H1 (cell line): ENCODE results near the gene MEP1A. TPM values are rescaled to one million over a fixed set of nuclear protein-coding genes. Genes with fewer than 3 reads are reported as not detected.
"Not testable (repeated sequence)": the region's sequence is repeated elsewhere in the genome, so short reads cannot be mapped to it uniquely, and the experiment has no call there.

Experiments
- CTCF ChIA-PET: fragments of 300-600 bp; sonication (Branson Sonifier 250); formaldehyde crosslinking; loops from one replicate; lab custom pipeline; 2021; ENCODE audit not compliant: partially characterized antibody; lab: Charles Lee
- POLR2A ChIA-PET: fragments of 300-600 bp; sonication (Branson Sonifier 250); formaldehyde crosslinking; loops from one replicate; lab custom pipeline; 2021; ENCODE audit warnings: inconsistent platforms; ENCODE audit not compliant: partially characterized antibody; lab: Charles Lee
- DNase-seq, 2 experiments: peaks; one replicate each; pipeline versions ENCODE4 v3.0.0 to v3.0.0-alpha.2; 2010 to 2022; ENCODE audit warnings: low spot score in 2 of 2, low read depth in 1 of 2, mixed read lengths in 1 of 2
- FAIRE-seq: peaks from 2 replicates; lab custom pipeline; 2011; peaks lifted over from hg19 to GRCh38; lab: Jason Lieb, UNC
- H2AFZ ChIP-seq: 2 replicates; pipeline ENCODE4 v1.8.1; 2012; ENCODE audit warnings: low read length, inconsistent platforms
- H2AK5ac ChIP-seq: 2 replicates; pipeline ENCODE4 v1.6.1; 2013; ENCODE audit warnings: low read depth, low read length
- H2BK120ac ChIP-seq: replicated peaks from 2 replicates; pipeline ENCODE3; 2013; ENCODE audit warnings: low read depth, low read length, inconsistent platforms
- H2BK12ac ChIP-seq: 2 replicates; pipeline ENCODE4 v1.6.1; 2013; ENCODE audit warnings: low read depth, low read length
- H2BK15ac ChIP-seq: 2 replicates; pipeline ENCODE4 v1.6.1; 2013; ENCODE audit warnings: low read length
- H2BK20ac ChIP-seq: 2 replicates; pipeline ENCODE4 v1.6.1; 2013; ENCODE audit warnings: low read length
- H2BK5ac ChIP-seq: 2 replicates; pipeline ENCODE4 v1.6.1; 2013; ENCODE audit warnings: low read depth, low read length
- H3K14ac ChIP-seq: 2 replicates; pipeline ENCODE4 v1.6.1; 2013; ENCODE audit warnings: inconsistent platforms; ENCODE audit not compliant: insufficient read length
- H3K18ac ChIP-seq: 2 replicates; pipeline ENCODE4 v1.6.1; 2013; ENCODE audit warnings: low read length; ENCODE audit errors: extremely low read depth
- H3K23ac ChIP-seq: 2 replicates; pipeline ENCODE4 v1.6.1; 2013; ENCODE audit warnings: inconsistent platforms; ENCODE audit not compliant: insufficient read length
- H3K23me2 ChIP-seq: 2 replicates; pipeline ENCODE4 v1.6.1; 2013; ENCODE audit warnings: low read depth, low read length
- H3K27ac ChIP-seq: 2 replicates; pipeline ENCODE4 v1.6.1; 2011; ENCODE audit warnings: low read depth, low read length, inconsistent platforms
- H3K27me3 ChIP-seq, 4 experiments: replicated peaks in 1 of 4; 1 replicate in 1 of 4; 2 replicates in 3 of 4; pipeline versions ENCODE4 v1.6.1 to v1.8.1; 2011 to 2013; ENCODE audit warnings: low read length in 3 of 4, mild to moderate bottlenecking in 3 of 4, inconsistent platforms in 2 of 4, mixed read lengths in 2 of 4, moderate library complexity in 1 of 4; ENCODE audit not compliant: control insufficient read depth in 3 of 4, insufficient read depth in 3 of 4; ENCODE audit errors: extremely low read depth in 1 of 4
- H3K36me3 ChIP-seq, 4 experiments: 2 replicates each; pipeline versions ENCODE4 v1.6.1 to v1.8.1; 2011 to 2013; ENCODE audit warnings: mild to moderate bottlenecking in 4 of 4, low read length in 3 of 4, moderate library complexity in 2 of 4, control low read depth in 1 of 4, inconsistent platforms in 1 of 4; ENCODE audit not compliant: insufficient read depth in 4 of 4, control insufficient read depth in 2 of 4
- H3K4ac ChIP-seq: replicated peaks from 2 replicates; pipeline ENCODE3; 2013; ENCODE audit warnings: low read length, low read depth, mixed read lengths, inconsistent platforms; ENCODE audit not compliant: insufficient read length
- H3K4me1 ChIP-seq, 4 experiments: replicated peaks in 1 of 4; 1 replicate in 1 of 4; 2 replicates in 3 of 4; pipeline versions ENCODE4 v1.6.1 to v1.8.1; 2011 to 2013; ENCODE audit warnings: low read length in 3 of 4, inconsistent platforms in 2 of 4, mixed read lengths in 1 of 4; ENCODE audit not compliant: insufficient read depth in 4 of 4, control insufficient read depth in 3 of 4
- H3K4me2 ChIP-seq, 2 experiments: 2 replicates each; pipeline versions ENCODE4 v1.6.1 to v1.8.1; 2011 to 2013; ENCODE audit warnings: low read depth in 2 of 2, low read length in 2 of 2, control low read depth in 1 of 2, inconsistent platforms in 1 of 2, mild to moderate bottlenecking in 1 of 2; ENCODE audit not compliant: insufficient read depth in 1 of 2
- H3K4me3 ChIP-seq, 4 experiments: fragments of 200-600, 300-600 bp in 1 of 4; sonication (generic), shearing (Covaris generic), sonication (Bioruptor Twin) in 1 of 4; 2 replicates each; pipeline versions ENCODE4 v1.5.1 to v1.8.1; 2011 to 2016; ENCODE audit warnings: low read length in 4 of 4, low read depth in 3 of 4, control low read depth in 2 of 4, inconsistent platforms in 2 of 4, mild to moderate bottlenecking in 2 of 4, mixed read lengths in 1 of 4, moderate library complexity in 1 of 4; ENCODE audit not compliant: insufficient read depth in 2 of 4; ENCODE audit errors: extremely low read depth in 1 of 4
- H3K56ac ChIP-seq: replicated peaks from 2 replicates; pipeline ENCODE3; 2013; ENCODE audit warnings: low read depth, mild to moderate bottlenecking, mixed read lengths, low read length, inconsistent platforms; ENCODE audit not compliant: insufficient read length
- H3K79me1 ChIP-seq: 2 replicates; pipeline ENCODE4 v1.6.1; 2013; ENCODE audit warnings: low read depth, low read length, control low read depth
- H3K79me2 ChIP-seq, 2 experiments: 2 replicates each; pipeline versions ENCODE4 v1.6.1 to v1.8.1; 2012 to 2013; ENCODE audit warnings: low read length in 2 of 2, mild to moderate bottlenecking in 2 of 2, inconsistent platforms in 1 of 2; ENCODE audit not compliant: insufficient read depth in 2 of 2, control insufficient read depth in 1 of 2
- H3K9ac ChIP-seq, 4 experiments: replicated peaks in 1 of 4; 1 replicate in 1 of 4; 2 replicates in 3 of 4; pipeline versions ENCODE4 v1.6.1 to v1.8.1; 2011 to 2013; ENCODE audit warnings: low read depth in 3 of 4, low read length in 3 of 4, control low read depth in 2 of 4, mild to moderate bottlenecking in 2 of 4, moderate library complexity in 2 of 4, inconsistent platforms in 1 of 4; ENCODE audit errors: extremely low read depth in 1 of 4
- H3K9me3 ChIP-seq, 2 experiments: 2 replicates each; pipeline versions ENCODE4 v1.6.1 to v1.8.1; 2012 to 2013; ENCODE audit warnings: mild to moderate bottlenecking in 2 of 2, moderate library complexity in 2 of 2, control low read depth in 1 of 2, inconsistent platforms in 1 of 2, low read depth in 1 of 2, low read length in 1 of 2, mixed read lengths in 1 of 2; ENCODE audit not compliant: insufficient read depth in 2 of 2
- H4K20me1 ChIP-seq, 2 experiments: replicated peaks in 1 of 2; 2 replicates each; pipeline versions ENCODE3 to v1.8.1; 2011 to 2013; ENCODE audit warnings: inconsistent platforms in 2 of 2, low read length in 2 of 2, mild to moderate bottlenecking in 1 of 2; ENCODE audit not compliant: insufficient read depth in 2 of 2, control insufficient read depth in 1 of 2
- H4K5ac ChIP-seq: 2 replicates; pipeline ENCODE4 v1.6.1; 2013; ENCODE audit warnings: low read length, low read depth, mixed read lengths, inconsistent platforms; ENCODE audit not compliant: insufficient read length
- H4K8ac ChIP-seq: 2 replicates; pipeline ENCODE4 v1.8.0; 2013; ENCODE audit warnings: mild to moderate bottlenecking, moderate library complexity, low read length, inconsistent platforms; ENCODE audit not compliant: insufficient read depth; ENCODE audit errors: extremely low read depth
- H4K91ac ChIP-seq: replicated peaks from 2 replicates; pipeline ENCODE3; 2013; ENCODE audit warnings: low read length, mixed read lengths, inconsistent platforms; ENCODE audit not compliant: insufficient read length
- WGBS, 2 experiments: shearing (Covaris generic) in 1 of 2; methylation state at CpG; one replicate each; pipeline versions ENCODE4 v1.1.6 to v1.1.7; 2013 to 2015; ENCODE audit warnings: low lambda C conversion rate in 2 of 2, mixed read lengths in 2 of 2, inconsistent platforms in 1 of 2, low coverage in 1 of 2, missing lambda C conversion rate in 1 of 2; ENCODE audit not compliant: insufficient replicate concordance in 2 of 2, insufficient coverage in 1 of 2, insufficient read length in 1 of 2; ENCODE audit errors: extremely low coverage in 1 of 2, missing lambda C conversion rate in 1 of 2; 5-methylcytosine and 5-hydroxymethylcytosine counted together
- polyA plus RNA-seq, 7 experiments: library from polyadenylated mRNA; depleted of rRNA in 3 of 7; stranded (reverse) in 5 of 7; unstranded in 2 of 7; fragments of >200 nt in 5 of 7; fragments of 200-250 nt in 2 of 7; gene quantifications; 1 replicate in 5 of 7; 2 replicates in 1 of 7; 4 replicates in 1 of 7; pipeline versions ENCODE4 v1.2.1 to v1.2.3, GENCODE V29; 2011 to 2013; ENCODE audit warnings: missing spikeins in 2 of 7, mixed read lengths in 2 of 7
- total RNA-seq: library from RNA; stranded (reverse); fragmentation: NEBNext Ultra II Directional; extraction: Animal tissue kit (Norgen Biotek cat#: 25700); gene quantifications from 2 replicates; pipeline ENCODE4 v1.2.1, GENCODE V29; 2021

MEP1A gene
- total and polyA plus RNA-seq, 2 of the 8 experiments (the other 6 are each of a cell fraction or from before 2014, with no cell fraction given), result 0.03 TPM; not detected in 1

- H3K18ac ChIP-seq, POLR2A ChIA-PET: not testable (repeated sequence)
Observed at GRCh38 chr6:46744159-46744725, 48.9 kb upstream of the MEP1A start.

More at GRCh38 chr6:46744159-46744725, 48.9 kb upstream of the MEP1A start:
- not testable (repeated sequence) for H3K14ac ChIP-seq, H2AK5ac ChIP-seq, H2BK120ac ChIP-seq, H3K4me2 ChIP-seq, H3K9me3 ChIP-seq, H2BK12ac ChIP-seq, H3K36me3 ChIP-seq, H4K91ac ChIP-seq, H3K23ac ChIP-seq, H3K23me2 ChIP-seq, H2AFZ ChIP-seq, FAIRE-seq, H3K4me3 ChIP-seq, H4K20me1 ChIP-seq, H3K27me3 ChIP-seq, H3K56ac ChIP-seq, H2BK20ac ChIP-seq, H3K9ac ChIP-seq, H2BK15ac ChIP-seq, H3K79me1 ChIP-seq, H3K4ac ChIP-seq, DNase-seq, H4K5ac ChIP-seq, H4K8ac ChIP-seq, H3K27ac ChIP-seq, H2BK5ac ChIP-seq, H3K79me2 ChIP-seq
- WGBS, 2 experiments, result 92% methylated on average over 3 of the region's 3 CpGs; no CpG with 5 or more reads in 1 of the 2 experiments
- H3K4me1 ChIP-seq, result peaks cover 2 to 12% (median 5%) of the 10 kb centered on the region in 4 experiments; a peak in 6 of 7 replicates
- CTCF ChIA-PET, result interaction anchor here (0.6 to 1.9 kb wide), 3 partner anchors 11 to 63 kb away, joined by 3 to 13 read pairs (median 3); no protein-coding TSS in a partner anchor
